GM12878 (cell line): ENCODE data around the gene SLC24A4. TPM values are rescaled to one million over a fixed set of nuclear protein-coding genes. Genes with fewer than 3 reads are reported as not detected.

ENCODE experiments used
- ATAC-seq: fragments of 200-7000 bp; cut with Tn5 transposase; 3 replicates; pipeline ENCODE4 v1.9.1; 2020; ENCODE audit warnings: mild to moderate bottlenecking, moderate library complexity
- BruUV-seq: library from RNA; stranded (reverse); fragments of 400-500 nt; replicated peaks from 2 replicates; lab custom pipeline; 2021; lab: Mats Ljungman, UMichigan
- CTCF ChIA-PET: fragments of 300-600 bp; sonication (Branson Sonifier 250); formaldehyde crosslinking; extraction: SDS; loops from one replicate; lab custom pipeline; 2021; ENCODE audit warnings: inconsistent platforms; lab: Yijun Ruan, JAX
- POLR2A ChIA-PET: fragments of 350-600 bp; formaldehyde crosslinking; extraction: SDS; loops from one replicate; lab custom pipeline; 2021; ENCODE audit warnings: inconsistent platforms; lab: Charles Lee
- RAD21 ChIA-PET: fragments of 300-600 bp; sonication (Branson Sonifier 250); formaldehyde crosslinking; loops from one replicate; lab custom pipeline; 2023; ENCODE audit warnings: antibody characterized with exemption; ENCODE audit not compliant: unreplicated experiment; lab: Charles Lee
- SMC1A ChIA-PET: fragments of 300-600 bp; sonication (Branson Sonifier 250); formaldehyde crosslinking; loops from one replicate; lab custom pipeline; 2023; ENCODE audit not compliant: unreplicated experiment, uncharacterized antibody; lab: Charles Lee
- DNase-seq: peaks from one replicate; pipeline ENCODE4 v3.0.0-alpha.2; 2011; ENCODE audit warnings: low read depth, low spot score
- FAIRE-seq: peaks from 3 replicates; lab custom pipeline; 2011; peaks lifted over from hg19 to GRCh38; lab: Jason Lieb, UNC
- H2AFZ ChIP-seq: 2 replicates; pipeline ENCODE4 v1.6.0; 2011; ENCODE audit warnings: low read depth, low read length, control low read depth; ENCODE audit not compliant: control insufficient read depth
- H3K27ac ChIP-seq: 2 replicates; pipeline ENCODE4 v1.5.1; 2011; ENCODE audit warnings: control low read depth; ENCODE audit not compliant: control insufficient read depth, insufficient read depth
- H3K27me3 ChIP-seq, 2 experiments: replicated peaks in 1 of 2; 2 replicates each; pipeline versions ENCODE4 v1.6.0 to v1.6.1; 2011; ENCODE audit warnings: low read length in 1 of 2; ENCODE audit not compliant: control insufficient read depth in 2 of 2, insufficient read depth in 2 of 2
- H3K36me3 ChIP-seq, 2 experiments: 2 replicates each; pipeline ENCODE4 v1.5.1; 2011; ENCODE audit warnings: low read length in 1 of 2; ENCODE audit not compliant: control insufficient read depth in 2 of 2, insufficient read depth in 2 of 2
- H3K4me1 ChIP-seq: 2 replicates; pipeline ENCODE4 v1.6.1; 2011; ENCODE audit warnings: mild to moderate bottlenecking, low read length, moderate library complexity, mixed read lengths; ENCODE audit not compliant: control insufficient read depth, insufficient read depth
- H3K4me2 ChIP-seq: 2 replicates; pipeline ENCODE4 v1.6.0; 2011; ENCODE audit warnings: control low read depth; ENCODE audit not compliant: control insufficient read depth, insufficient read depth
- H3K4me3 ChIP-seq: fragments of 200-600 bp; sonication (generic); 2 replicates; pipeline ENCODE4 v1.5.1; 2016
- H3K79me2 ChIP-seq: 2 replicates; pipeline ENCODE4 v1.6.0; 2011; ENCODE audit warnings: low read length; ENCODE audit not compliant: control insufficient read depth, insufficient read depth
- H3K9ac ChIP-seq: 2 replicates; pipeline ENCODE4 v1.8.0; 2011; ENCODE audit warnings: low read length, control low read depth, mixed read lengths; ENCODE audit not compliant: control insufficient read depth, insufficient read depth
- H3K9me3 ChIP-seq: replicated peaks from 3 replicates; pipeline ENCODE4 v1.5.1; 2011; ENCODE audit warnings: mild to moderate bottlenecking, low read length; ENCODE audit not compliant: control insufficient read depth, insufficient read depth
- H4K20me1 ChIP-seq: 2 replicates; pipeline ENCODE4 v1.6.0; 2011; ENCODE audit not compliant: control insufficient read depth, insufficient read depth
- ATF2 ChIP-seq: IDR thresholded peaks from 2 replicates; pipeline ENCODE4 v1.6.1; 2012; ENCODE audit warnings: low read length, inconsistent platforms
- JUNB ChIP-seq: IDR thresholded peaks from 2 replicates; pipeline ENCODE4 v1.6.1; 2016; ENCODE audit warnings: antibody characterized with exemption, mild to moderate bottlenecking
- KAT2A ChIP-seq: conservative IDR thresholded peaks from 2 replicates; pipeline ENCODE4 v1.6.1; 2011; ENCODE audit warnings: low read depth, low read length; ENCODE audit not compliant: control insufficient read depth
- NFYA ChIP-seq: IDR thresholded peaks from 2 replicates; pipeline ENCODE4 v1.6.1; 2011; ENCODE audit warnings: low read depth, mild to moderate bottlenecking, low read length, improper control_type of control experiment, borderline replicate concordance
- NR2C2 ChIP-seq: IDR thresholded peaks from 2 replicates; pipeline ENCODE4 v1.6.1; 2011; ENCODE audit warnings: borderline replicate concordance, low read depth; ENCODE audit not compliant: control insufficient read depth, insufficient read length
- POLR2AphosphoS2 ChIP-seq: IDR thresholded peaks from 2 replicates; pipeline ENCODE4 v1.6.1; 2011; ENCODE audit warnings: low read depth, mild to moderate bottlenecking, low read length, improper control_type of control experiment, moderate library complexity
- RB1 ChIP-seq: fragments of 450-650 bp; formaldehyde crosslinking; IDR thresholded peaks from 2 replicates; pipeline ENCODE4 v1.6.1; 2017; ENCODE audit warnings: mild to moderate bottlenecking, borderline replicate concordance
- RELB ChIP-seq: fragments of 450-650 bp; IDR thresholded peaks from 2 replicates; pipeline ENCODE4 v1.6.1; 2017; ENCODE audit warnings: low read depth, mild to moderate bottlenecking, moderate library complexity
- SMAD5 ChIP-seq: IDR thresholded peaks from 2 replicates; pipeline ENCODE4 v1.6.1; 2016; ENCODE audit warnings: antibody characterized with exemption, low read depth
- TBL1XR1 ChIP-seq: IDR thresholded peaks from 2 replicates; pipeline ENCODE4 v1.6.1; 2012; ENCODE audit warnings: low read depth, low read length, improper control_type of control experiment
- USF1 ChIP-seq: IDR thresholded peaks from 2 replicates; pipeline ENCODE4 v1.6.1; 2011; ENCODE audit warnings: borderline replicate concordance, low read depth, mild to moderate bottlenecking, moderate library complexity, mixed read lengths, low read length; ENCODE audit not compliant: insufficient read depth; ENCODE audit errors: extremely low read length
- YBX1 ChIP-seq: fragments of 450-650 bp; IDR thresholded peaks from 2 replicates; pipeline ENCODE4 v1.6.1; 2016; ENCODE audit warnings: antibody characterized with exemption
- WGBS: methylation state at CpG from one replicate; pipeline ENCODE4 v1.1.6; 2016; ENCODE audit warnings: low lambda C conversion rate; ENCODE audit not compliant: insufficient replicate concordance, insufficient coverage; ENCODE audit errors: missing lambda C conversion rate; 5-methylcytosine and 5-hydroxymethylcytosine counted together
- in situ Hi-C: fragments of 300-500 bp; cut with MboI; formaldehyde crosslinking; loops from 9 replicates; pipeline ENCODE4 v1.14.3; 2018; ENCODE audit warnings: mixed read lengths
- intact Hi-C: fragments of 100-400 bp; cut with micrococcal nuclease; formaldehyde crosslinking; loops from one replicate; pipeline ENCODE4 v1.14.2; 2022; ENCODE audit not compliant: unreplicated experiment
- polyA plus RNA-seq, 11 experiments: library from polyadenylated mRNA; depleted of rRNA in 4 of 11; unstranded in 6 of 11; stranded (reverse) in 5 of 11; fragments of >200 nt; fragmentation: Nextera tagmentation in 4 of 11; fragmentation: Illumina TruSeq in 1 of 11; extraction: Ambion mirVana in 4 of 11; extraction: Trizol in 1 of 11; gene quantifications; 1 replicate in 1 of 11; 2 replicates in 10 of 11; pipeline versions ENCODE4 v1.2.1 to v1.2.3, GENCODE V29; 2011 to 2016; ENCODE audit warnings: inconsistent platforms in 2 of 11, missing spikeins in 2 of 11, low read depth in 1 of 11
- total RNA-seq, 4 experiments: library from RNA; depleted of rRNA in 3 of 4; stranded (reverse); fragments of >200 nt in 3 of 4; fragmentation: Illumina TruSeq in 1 of 4; extraction: Trizol in 1 of 4; gene quantifications; 2 replicates each; pipeline versions ENCODE4 v1.2.1 to v1.2.3, GENCODE V29; 2013 to 2021

The SLC24A4 gene
- total and polyA plus RNA-seq, 10 of the 15 experiments (the other 5 are each of a cell fraction or from before 2014, with no cell fraction given) = under 0.01 to 0.46 (median 0.04) TPM; not detected in 5

- H2AFZ ChIP-seq = no peak overlapping the region
- H4K20me1 ChIP-seq = no peaks in the 10 kb centered on the region
- CTCF ChIA-PET = interaction anchor here (0.7 to 1.1 kb wide), 2 partner anchors 35 to 61 kb away, joined by 3 to 5 read pairs; no protein-coding TSS in a partner anchor
- ATAC-seq (no peak), DNase-seq (no peak), FAIRE-seq (no peak)
- SMC1A ChIA-PET = no interaction called here
- H3K4me3 ChIP-seq = no peak overlapping the region
- in situ Hi-C loops = no loop called here
- no peak overlapping the region for H3K4me2 ChIP-seq
- no peak for TF ChIP-seq POLR2AphosphoS2
- no peaks in the 10 kb centered on the region for H3K4me1 ChIP-seq
- H3K36me3 ChIP-seq = no peaks in the 10 kb centered on the region
- H3K27ac ChIP-seq = no peak overlapping the region
- intact Hi-C loops = no loop called here
- POLR2A ChIA-PET = no interaction called here
- H3K9ac ChIP-seq = no peak overlapping the region
- H3K9me3 ChIP-seq = no peaks in the 10 kb centered on the region
- RAD21 ChIA-PET = no interaction called here
- no TSS peak for BruUV-seq
- no peaks in the 10 kb centered on the region for H3K79me2 ChIP-seq
- 52% methylated on average over 5 of the region's 5 CpGs for WGBS
- H3K27me3 ChIP-seq = 0 out of 4 replicates have a peak, but pooled peaks cover 0 to 3% of the 10 kb centered on the region in 2 experiments
Measured at GRCh38 chr14:92386165-92386564, 63.2 kb downstream of the SLC24A4 start.

GRCh38 chr14:92386637-92387036 is 63.7 kb downstream of the SLC24A4 start:
- ChIA-PET CTCF (no interaction called here), POLR2A (no interaction called here), SMC1A (no interaction called here), RAD21 (no interaction called here)
- Histone ChIP-seq H3K4me2 (no peak overlapping the region), H3K79me2 (no peaks in the 10 kb centered on the region), H3K27me3 (0 out of 4 replicates have a peak, but pooled peaks cover 0 to 3% of the 10 kb centered on the region in 2 experiments), H3K4me3 (no peak overlapping the region), H3K27ac (no peak overlapping the region), H4K20me1 (no peaks in the 10 kb centered on the region), H3K4me1 (no peaks in the 10 kb centered on the region), H3K9ac (no peak overlapping the region), H2AFZ (no peak overlapping the region), H3K36me3 (no peaks in the 10 kb centered on the region), H3K9me3 (no peaks in the 10 kb centered on the region)
- DNase-seq (no peak), ATAC-seq (no peak), FAIRE-seq (no peak)
- in situ Hi-C loops (no loop called here), intact Hi-C loops (no loop called here)
- WGBS = 50% methylated on average over 9 of the region's 9 CpGs
- BruUV-seq = no TSS peak
- no peak for TF ChIP-seq SMAD5
- TF ChIP-seq YBX1 = no peak
- no peak for TF ChIP-seq NR2C2
- no peak for TF ChIP-seq JUNB
- TF ChIP-seq KAT2A = no peak
- TF ChIP-seq RB1 = no peak
- no peak for TF ChIP-seq ATF2
- no peak for TF ChIP-seq RELB
- TF ChIP-seq TBL1XR1 = no peak
- TF ChIP-seq NFYA = no peak
- TF ChIP-seq USF1 = no peak
